Gastroesophageal sphincter (tissue), 3 donors: ENCODE data around the gene CIAO3.

Source experiments
- EP300 ChIP-seq: sonication (generic); formaldehyde crosslinking; IDR thresholded peaks from one replicate; pipeline ENCODE4 v1.6.1; 2017; ENCODE audit warnings: antibody characterized with exemption, mild to moderate bottlenecking
- POLR2A ChIP-seq, 2 donors: fragments of 450-650 bp; IDR thresholded peaks; one replicate each; pipeline ENCODE4 v1.6.1; 2017; ENCODE audit warnings: antibody characterized with exemption in 2 of 2, mild to moderate bottlenecking in 2 of 2, moderate library complexity in 1 of 2
- POLR2AphosphoS5 ChIP-seq: sonication (generic); formaldehyde crosslinking; IDR thresholded peaks from one replicate; pipeline ENCODE4 v1.6.1; 2017; ENCODE audit warnings: antibody characterized with exemption
- TF ChIP-seq, protein P1 (sequence below), 4 experiments: fragments of 200-600 bp in 2 of 4; fragments of 450-650 bp in 2 of 4; sonication (generic) in 1 of 4; IDR thresholded peaks; one replicate each; pipeline ENCODE4 v1.5.1; 2017 to 2019; ENCODE audit warnings: antibody characterized with exemption in 4 of 4, mild to moderate bottlenecking in 2 of 4, moderate library complexity in 2 of 4

DNA sequence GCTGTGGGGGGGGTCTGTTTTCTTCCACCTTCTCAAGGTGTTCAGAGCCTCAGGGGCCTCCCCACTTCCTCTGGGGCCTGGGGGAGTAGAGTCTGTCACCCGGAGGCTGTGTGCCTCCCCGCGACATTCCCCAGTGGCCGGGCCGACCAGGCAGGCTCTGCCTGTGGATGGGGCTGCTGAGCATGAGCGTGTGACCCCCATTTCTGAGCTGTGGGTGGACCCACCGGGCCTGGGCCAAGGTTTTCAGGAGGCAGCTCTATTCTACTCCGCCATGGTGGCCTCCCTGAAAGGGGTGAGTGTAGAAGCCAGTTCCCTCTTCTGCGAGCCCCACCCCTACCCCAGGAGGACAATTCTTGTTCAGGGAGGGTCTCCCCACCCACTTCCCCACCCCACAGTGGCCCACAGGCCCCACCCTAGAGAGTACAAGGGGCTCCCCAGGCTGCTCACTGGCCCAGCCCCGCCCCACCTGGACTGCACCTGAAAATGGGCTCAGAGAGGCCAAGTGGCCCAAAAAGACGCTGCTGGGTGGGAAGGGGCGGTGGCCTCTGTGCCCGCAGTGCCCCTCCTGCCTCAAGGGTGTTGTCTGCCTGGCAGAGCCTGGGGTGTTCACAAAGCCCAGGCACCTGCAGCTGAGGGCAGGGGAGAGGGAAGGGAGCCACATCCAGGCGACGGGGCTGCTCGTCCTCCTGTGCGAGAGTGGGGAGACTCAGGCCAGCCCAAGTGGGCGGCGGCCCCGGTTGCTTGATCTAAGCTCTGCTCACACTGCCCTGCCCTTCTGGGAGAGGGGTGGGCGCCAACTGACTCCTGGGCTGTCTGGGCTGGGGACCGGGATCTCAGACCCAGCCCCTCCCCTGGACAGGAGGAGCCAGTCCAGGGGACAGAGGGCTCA is 21.1 kb upstream of the CIAO3 start:
- TF ChIP-seq, protein P1, sequence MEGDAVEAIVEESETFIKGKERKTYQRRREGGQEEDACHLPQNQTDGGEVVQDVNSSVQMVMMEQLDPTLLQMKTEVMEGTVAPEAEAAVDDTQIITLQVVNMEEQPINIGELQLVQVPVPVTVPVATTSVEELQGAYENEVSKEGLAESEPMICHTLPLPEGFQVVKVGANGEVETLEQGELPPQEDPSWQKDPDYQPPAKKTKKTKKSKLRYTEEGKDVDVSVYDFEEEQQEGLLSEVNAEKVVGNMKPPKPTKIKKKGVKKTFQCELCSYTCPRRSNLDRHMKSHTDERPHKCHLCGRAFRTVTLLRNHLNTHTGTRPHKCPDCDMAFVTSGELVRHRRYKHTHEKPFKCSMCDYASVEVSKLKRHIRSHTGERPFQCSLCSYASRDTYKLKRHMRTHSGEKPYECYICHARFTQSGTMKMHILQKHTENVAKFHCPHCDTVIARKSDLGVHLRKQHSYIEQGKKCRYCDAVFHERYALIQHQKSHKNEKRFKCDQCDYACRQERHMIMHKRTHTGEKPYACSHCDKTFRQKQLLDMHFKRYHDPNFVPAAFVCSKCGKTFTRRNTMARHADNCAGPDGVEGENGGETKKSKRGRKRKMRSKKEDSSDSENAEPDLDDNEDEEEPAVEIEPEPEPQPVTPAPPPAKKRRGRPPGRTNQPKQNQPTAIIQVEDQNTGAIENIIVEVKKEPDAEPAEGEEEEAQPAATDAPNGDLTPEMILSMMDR (IDR thresholded peaks at IDR 0.05): no peak
- TF ChIP-seq EP300: no peak
- no peak for TF ChIP-seq POLR2AphosphoS5
- no peak for TF ChIP-seq POLR2A (IDR thresholded peaks at IDR 0.05)
